Measurements from ENCODE around the gene ABCA3.

Gene ABCA3

GRCh38 chr16:2366660-2367309, 26.3 kb upstream of the ABCA3 start:
- no peak for DNase-seq (ENCODE audit: extremely low read depth, low read depth)

GRCh38 chr16:2365397-2366294, 25.1 kb upstream of the ABCA3 start:
- DNase-seq (ENCODE audit: extremely low read depth, low read depth) = no peak
- no peak for TF ChIP-seq CTCF (IDR thresholded peaks at IDR 0.05; ENCODE audit: low read depth, low read length, missing control alignments)
- no peak overlapping the region for H3K4me3 ChIP-seq (replicated peaks; ENCODE audit: low read depth, low read length)

More at GRCh38 chr16:2366660-2367309, 26.3 kb upstream of the ABCA3 start:
- no peak for TF ChIP-seq CTCF (IDR thresholded peaks at IDR 0.05; ENCODE audit: low read depth, low read length, missing control alignments)
- no peak overlapping the region for H3K4me3 ChIP-seq (replicated peaks; ENCODE audit: low read depth, low read length)

- DNase-seq (ENCODE audit: extremely low read depth, low read depth) = no peak
- TF ChIP-seq CTCF (IDR thresholded peaks at IDR 0.05; ENCODE audit: low read depth, low read length, missing control alignments) = no peak
- no peak overlapping the region for H3K4me3 ChIP-seq (replicated peaks; ENCODE audit: low read depth, low read length)
These were observed 24.2 kb upstream of the ABCA3 start for GRCh38 chr16:2364638-2365210.

- TF ChIP-seq CTCF (IDR thresholded peaks at IDR 0.05; ENCODE audit: low read depth, low read length, missing control alignments) = no peak
- H3K4me3 ChIP-seq (replicated peaks; ENCODE audit: low read depth, low read length) = no peak overlapping the region
- no peak for DNase-seq (ENCODE audit: extremely low read depth, low read depth)
These were observed 21.7 kb upstream of the ABCA3 start for GRCh38 chr16:2362218-2362617.

GRCh38 chr16:2361129-2361528, 20.6 kb upstream of the ABCA3 start:
- no peak overlapping the region for H3K4me3 ChIP-seq (replicated peaks; ENCODE audit: low read depth, low read length)
- no peak for DNase-seq (ENCODE audit: extremely low read depth, low read depth)
- no peak for TF ChIP-seq CTCF (IDR thresholded peaks at IDR 0.05; ENCODE audit: low read depth, low read length, missing control alignments)

GRCh38 chr16:2359919-2360318, 19.4 kb upstream of the ABCA3 start:
- DNase-seq (ENCODE audit: extremely low read depth, low read depth) = no peak
- TF ChIP-seq CTCF (IDR thresholded peaks at IDR 0.05; ENCODE audit: low read depth, low read length, missing control alignments) = no peak
- H3K4me3 ChIP-seq (replicated peaks; ENCODE audit: low read depth, low read length) = no peak overlapping the region

Data from HFF-Myc (cell line).